SJSA1 (cell line): ENCODE data around the gene CHD2. TPM values are rescaled to one million over a fixed set of nuclear protein-coding genes. Genes with fewer than 3 reads are reported as not detected.

Experiments
- DNase-seq, 2 experiments: peaks; one replicate each; pipeline ENCODE4 v3.0.0-alpha.2; 2015 to 2020; ENCODE audit warnings: low spot score in 2 of 2, low read depth in 1 of 2
- H3K27ac ChIP-seq: fragments of 250-450 bp; sonication (Bioruptor Pico); 2 replicates; pipeline ENCODE4 v1.5.1; 2020; ENCODE audit warnings: mild to moderate bottlenecking, moderate library complexity
- H3K27me3 ChIP-seq: fragments of 250-450 bp; sonication (Bioruptor Pico); replicated peaks from 2 replicates; pipeline ENCODE4 v1.5.1; 2020; ENCODE audit warnings: mild to moderate bottlenecking, moderate library complexity
- H3K36me3 ChIP-seq: fragments of 250-450 bp; sonication (Bioruptor Pico); 2 replicates; pipeline ENCODE4 v1.5.1; 2020; ENCODE audit warnings: mild to moderate bottlenecking
- H3K4me1 ChIP-seq: fragments of 250-450 bp; sonication (Bioruptor Pico); replicated peaks from 2 replicates; pipeline ENCODE4 v1.6.1; 2021; ENCODE audit warnings: mild to moderate bottlenecking
- H3K4me3 ChIP-seq: fragments of 250-450 bp; sonication (Bioruptor Pico); 2 replicates; pipeline ENCODE4 v1.5.1; 2020; ENCODE audit warnings: mild to moderate bottlenecking
- H3K9me3 ChIP-seq: fragments of 250-450 bp; sonication (Bioruptor Pico); replicated peaks from 2 replicates; pipeline ENCODE4 v1.5.1; 2020; ENCODE audit warnings: mild to moderate bottlenecking
- total RNA-seq: library from RNA; depleted of rRNA; stranded (reverse); fragments of >200 nt; shearing (Covaris generic); gene quantifications from 2 replicates; pipeline ENCODE4 v1.2.3, GENCODE V29; 2014

The CHD2 gene
- total RNA-seq, 1 experiment from 2014 or later, result 37.6 TPM

DNA sequence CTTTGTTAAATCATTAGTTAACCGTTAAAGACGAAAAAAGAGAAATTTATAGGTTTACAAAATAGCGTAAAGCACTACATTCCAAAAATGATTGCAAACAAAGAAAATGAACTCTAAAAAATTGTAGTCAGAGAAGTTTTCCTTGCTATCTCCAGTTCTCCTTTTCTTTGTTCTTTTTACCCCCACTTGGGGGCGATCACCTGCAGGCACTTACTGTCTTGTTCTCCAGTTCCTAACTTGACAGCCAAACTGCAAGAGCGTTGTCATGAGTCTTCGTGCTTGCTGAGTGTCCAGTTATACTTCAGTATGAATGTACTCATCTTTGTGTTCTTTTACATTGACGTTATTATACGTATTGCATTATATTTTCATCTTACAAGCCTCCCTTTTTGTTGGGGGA lies 54.5 kb downstream of the CHD2 start:
- H3K36me3 ChIP-seq, result peaks cover 96% of the 10 kb centered on the region
- H3K27me3 ChIP-seq, result no peaks in the 10 kb centered on the region
- H3K9me3 ChIP-seq, result peaks cover 2% of the 10 kb centered on the region
- H3K4me1 ChIP-seq, result no peaks in the 10 kb centered on the region
- no peak overlapping the region for H3K4me3 ChIP-seq
- no peak overlapping the region for H3K27ac ChIP-seq
- no peak for DNase-seq

DNA sequence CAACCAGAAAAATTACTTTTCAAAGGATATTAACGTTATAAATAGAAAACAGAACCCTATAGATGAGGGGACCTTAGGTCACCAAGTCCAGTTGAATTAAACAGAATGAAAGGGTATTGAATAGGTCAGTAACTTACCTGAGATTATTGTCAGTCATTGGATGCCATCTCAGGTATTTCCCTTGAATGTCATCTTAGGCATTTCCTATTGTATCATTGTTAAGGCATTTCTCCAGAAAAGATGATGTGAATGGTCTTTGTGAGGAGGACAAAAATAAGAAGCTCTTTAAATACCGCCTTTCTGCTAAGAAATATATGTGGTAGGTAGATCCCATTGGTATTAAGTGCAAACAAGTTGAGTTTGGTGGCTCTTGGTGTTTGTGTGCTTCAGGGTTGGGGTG lies 55.6 kb downstream of the CHD2 start:
- Histone ChIP-seq H3K9me3 (no peaks in the 10 kb centered on the region), H3K4me1 (no peaks in the 10 kb centered on the region), H3K4me3 (no peak overlapping the region), H3K36me3 (peaks cover 94% of the 10 kb centered on the region), H3K27me3 (no peaks in the 10 kb centered on the region), H3K27ac (no peak overlapping the region)
- DNase-seq, result no peak

DNA sequence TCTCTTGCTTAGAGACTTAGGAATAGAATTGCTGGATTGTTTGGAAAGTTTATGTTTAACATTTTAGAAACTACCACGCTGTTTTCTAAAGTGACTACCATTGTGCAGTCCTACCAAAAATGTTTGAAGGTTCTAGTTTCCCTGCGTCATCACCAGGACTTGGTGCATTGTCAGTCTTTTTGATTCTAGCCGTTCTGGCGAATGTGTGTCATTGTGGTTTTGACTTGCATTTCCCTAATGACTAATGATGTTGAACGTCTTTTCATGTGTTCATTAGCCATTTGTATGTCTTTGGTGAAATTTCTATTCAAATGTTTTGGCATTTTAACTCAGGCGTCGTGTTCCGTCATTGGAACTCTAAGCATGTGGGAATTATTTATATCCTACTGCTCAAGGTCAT lies 58.0 kb downstream of the CHD2 start:
- Histone ChIP-seq H3K27ac (no peak overlapping the region), H3K9me3 (no peaks in the 10 kb centered on the region), H3K4me3 (no peak overlapping the region), H3K36me3 (peaks cover 93% of the 10 kb centered on the region), H3K4me1 (no peaks in the 10 kb centered on the region), H3K27me3 (no peaks in the 10 kb centered on the region)
- no peak for DNase-seq

DNA sequence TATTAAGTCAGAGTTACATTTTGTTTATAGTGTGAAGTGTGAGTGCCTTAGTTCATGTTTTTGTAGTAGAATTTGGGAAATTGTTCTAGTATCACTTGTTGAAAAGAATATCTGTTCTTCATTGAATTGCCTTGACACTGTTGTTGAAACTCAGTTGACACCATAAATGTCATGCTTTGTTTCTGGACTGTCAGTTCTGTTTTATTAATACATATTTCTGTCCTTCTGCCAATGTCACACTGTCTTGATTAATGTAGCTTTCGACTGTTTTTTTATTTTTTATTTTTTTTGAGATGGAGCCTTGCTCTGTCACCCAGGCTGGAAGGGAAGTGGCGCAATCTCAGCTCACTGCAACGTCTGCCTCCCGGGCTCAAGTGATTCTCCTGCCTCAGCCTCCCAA lies 59.1 kb downstream of the CHD2 start:
- no peak for DNase-seq
- no peaks in the 10 kb centered on the region for H3K9me3 ChIP-seq
- no peak overlapping the region for H3K27ac ChIP-seq
- no peaks in the 10 kb centered on the region for H3K4me1 ChIP-seq
- H3K36me3 ChIP-seq, result peaks cover 93% of the 10 kb centered on the region
- no peak overlapping the region for H3K4me3 ChIP-seq
- no peaks in the 10 kb centered on the region for H3K27me3 ChIP-seq

DNA sequence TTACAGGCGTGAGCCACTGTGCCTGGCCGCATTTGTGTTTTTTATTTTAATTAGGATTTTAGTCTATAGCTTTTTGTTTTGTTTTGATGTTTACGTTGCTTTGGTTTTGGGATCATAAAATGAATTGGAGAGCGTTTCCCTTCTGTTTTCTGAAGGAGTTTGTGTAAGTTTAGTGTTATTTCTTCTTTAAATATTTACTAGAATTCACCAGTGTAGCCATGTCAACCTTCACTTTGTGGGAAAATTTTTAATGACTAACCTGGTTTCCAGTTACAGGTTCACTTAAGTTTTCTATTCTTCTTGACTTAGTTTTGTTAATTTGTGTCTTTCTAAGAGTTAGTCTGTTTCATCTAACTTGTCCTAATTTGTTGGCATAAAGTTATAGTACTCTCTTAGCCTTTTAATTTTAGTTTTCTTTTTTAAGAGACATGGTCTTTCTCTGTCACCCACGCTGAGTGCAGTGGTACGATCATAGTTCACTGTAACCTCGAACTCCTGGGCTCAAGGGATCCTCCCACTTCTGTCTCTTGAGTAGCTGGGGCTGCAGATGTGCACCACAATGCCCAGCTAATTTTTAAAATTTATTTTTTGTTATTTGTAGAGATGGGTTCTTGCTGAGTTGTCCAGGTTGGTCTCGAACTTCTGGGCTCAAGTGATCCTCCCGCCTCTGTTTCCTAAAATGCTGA lies 61.0 kb downstream of the CHD2 start:
- no peaks in the 10 kb centered on the region for H3K4me1 ChIP-seq
- H3K4me3 ChIP-seq, result no peak overlapping the region
- H3K27ac ChIP-seq, result no peak overlapping the region
- H3K36me3 ChIP-seq, result peaks cover 89% of the 10 kb centered on the region
- H3K9me3 ChIP-seq, result no peaks in the 10 kb centered on the region
- H3K27me3 ChIP-seq, result no peaks in the 10 kb centered on the region
- no peak for DNase-seq

DNA sequence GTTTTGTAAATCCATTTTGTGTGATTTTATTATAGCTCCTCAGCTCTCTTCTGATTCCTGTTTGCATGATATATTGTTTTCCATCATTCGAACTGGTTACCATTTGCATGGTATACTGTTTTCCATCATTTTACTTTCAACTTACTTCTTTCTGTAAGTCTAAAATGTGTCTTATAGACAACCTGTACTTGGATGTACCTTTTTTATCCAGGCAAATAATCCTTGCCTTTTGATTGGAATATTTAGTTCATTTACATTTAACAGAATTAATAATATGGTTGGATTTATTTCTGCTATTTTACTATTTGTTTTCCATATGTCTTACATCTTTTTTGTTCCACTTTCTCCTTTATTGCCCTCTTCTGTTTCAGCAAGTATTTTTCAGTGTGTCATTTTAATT lies 62.8 kb downstream of the CHD2 start:
- H3K36me3 ChIP-seq, result peaks cover 92% of the 10 kb centered on the region
- H3K4me1 ChIP-seq, result no peaks in the 10 kb centered on the region
- DNase-seq, result no peak
- H3K27ac ChIP-seq, result no peak overlapping the region
- H3K27me3 ChIP-seq, result no peaks in the 10 kb centered on the region
- H3K4me3 ChIP-seq, result no peak overlapping the region
- H3K9me3 ChIP-seq, result no peaks in the 10 kb centered on the region

DNA sequence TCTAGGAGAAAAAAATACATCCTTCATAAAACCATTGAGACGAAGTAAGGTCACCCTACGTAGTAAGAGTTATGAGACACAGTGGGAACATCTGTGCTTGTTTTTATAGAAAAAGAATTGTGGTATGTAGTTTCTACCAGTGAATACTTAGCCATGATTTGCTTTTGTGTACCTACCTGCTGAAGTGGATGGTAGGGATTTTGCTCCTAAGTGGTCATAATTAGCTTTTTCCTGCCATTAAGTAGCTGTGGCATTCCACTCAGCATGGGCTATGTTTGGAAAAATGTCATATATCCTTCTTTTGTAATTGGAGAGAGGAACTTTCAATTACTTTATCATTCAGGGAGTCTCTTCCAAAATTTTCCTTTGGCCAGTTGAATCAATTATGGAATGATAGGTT lies 63.7 kb downstream of the CHD2 start:
- H3K4me1 ChIP-seq, result no peaks in the 10 kb centered on the region
- H3K27ac ChIP-seq, result no peak overlapping the region
- H3K36me3 ChIP-seq, result peaks cover 92% of the 10 kb centered on the region
- no peaks in the 10 kb centered on the region for H3K9me3 ChIP-seq
- no peaks in the 10 kb centered on the region for H3K27me3 ChIP-seq
- no peak overlapping the region for H3K4me3 ChIP-seq
- no peak for DNase-seq

DNA sequence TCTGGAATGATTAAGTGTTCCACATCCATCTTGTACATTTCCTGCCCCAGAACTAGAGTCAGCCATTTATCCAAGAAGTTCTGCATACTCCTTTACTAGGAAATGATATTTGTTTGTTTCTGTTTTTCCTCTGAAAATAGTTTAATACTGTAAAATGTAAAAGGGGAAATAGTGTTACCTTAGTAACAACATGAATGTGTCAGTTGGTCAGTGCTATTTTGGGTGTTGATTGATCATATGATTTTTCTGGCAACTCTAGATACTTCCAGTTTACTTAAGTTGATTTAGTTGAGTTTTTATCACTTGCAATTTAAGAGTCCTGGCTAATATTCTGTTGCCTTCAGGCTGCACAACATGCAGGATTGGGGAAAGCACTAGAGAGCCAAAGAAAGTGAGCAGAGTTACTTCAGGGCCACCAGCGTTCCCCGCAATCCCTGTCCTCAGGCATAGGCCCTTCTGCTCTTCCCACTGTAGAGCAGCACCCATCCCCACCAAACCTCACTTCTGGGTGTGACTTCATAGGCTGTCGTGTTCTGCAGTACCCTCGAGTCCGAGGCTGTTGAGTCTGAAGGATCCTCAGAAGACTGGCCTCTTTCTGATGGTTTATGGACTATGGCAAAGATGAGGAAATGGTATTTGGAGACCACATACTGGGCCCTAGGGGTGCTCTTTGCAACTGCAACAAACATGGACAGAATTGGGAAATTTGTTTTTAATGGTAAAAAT lies 69.0 kb downstream of the CHD2 start:
- Histone ChIP-seq H3K27ac (no peak overlapping the region; the same call in 1 of the 2 replicates), H3K4me1 (no peaks in the 10 kb centered on the region), H3K27me3 (no peaks in the 10 kb centered on the region), H3K9me3 (no peaks in the 10 kb centered on the region), H3K36me3 (peaks cover 92% of the 10 kb centered on the region), H3K4me3 (no peak overlapping the region)
- DNase-seq, result no peak

DNA sequence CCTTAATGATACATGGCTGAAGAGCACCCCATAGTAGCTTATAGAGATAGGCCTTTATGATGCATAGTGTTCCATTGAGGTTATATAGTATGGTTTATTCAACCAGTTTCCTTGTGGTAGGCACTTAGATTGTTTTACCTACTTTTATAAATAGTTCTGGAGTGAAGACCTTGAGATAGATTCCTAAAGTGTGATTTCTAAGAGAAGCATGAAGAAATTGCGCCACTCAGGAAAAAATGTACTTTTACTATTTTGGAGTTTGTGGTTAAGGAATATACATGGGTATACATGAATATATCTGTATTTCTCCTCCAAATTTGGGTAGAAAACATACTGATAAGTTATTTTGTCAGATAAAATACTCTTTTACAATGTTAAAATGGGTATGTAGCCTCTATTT lies 70.5 kb downstream of the CHD2 start:
- Histone ChIP-seq H3K27ac (no peak overlapping the region), H3K36me3 (peaks cover 94% of the 10 kb centered on the region)

DNA sequence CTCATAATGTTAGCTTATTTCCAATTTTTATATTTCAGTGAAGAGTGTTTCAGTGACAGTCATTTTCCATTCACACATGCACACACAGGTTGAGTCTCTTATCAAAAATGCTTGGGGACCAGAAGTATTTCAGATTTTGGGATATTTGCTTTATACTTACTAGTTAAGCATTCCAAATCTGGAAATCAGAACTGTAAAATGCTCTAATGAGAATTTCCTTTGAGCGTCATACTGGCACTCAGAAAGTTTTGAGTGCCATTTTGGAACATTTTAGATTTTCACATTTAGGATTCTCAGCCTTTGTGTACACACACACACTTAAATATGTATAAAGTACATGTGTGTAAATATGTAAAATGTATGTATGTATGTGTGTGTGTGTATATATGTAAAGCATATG lies 71.0 kb downstream of the CHD2 start:
- H3K4me3 ChIP-seq, result no peak overlapping the region

More for the DNA sequence above, 70.5 kb downstream of the CHD2 start:
- Histone ChIP-seq H3K27me3 (no peaks in the 10 kb centered on the region), H3K4me1 (no peaks in the 10 kb centered on the region), H3K4me3 (no peak overlapping the region), H3K9me3 (no peaks in the 10 kb centered on the region)
- no peak for DNase-seq

DNA sequence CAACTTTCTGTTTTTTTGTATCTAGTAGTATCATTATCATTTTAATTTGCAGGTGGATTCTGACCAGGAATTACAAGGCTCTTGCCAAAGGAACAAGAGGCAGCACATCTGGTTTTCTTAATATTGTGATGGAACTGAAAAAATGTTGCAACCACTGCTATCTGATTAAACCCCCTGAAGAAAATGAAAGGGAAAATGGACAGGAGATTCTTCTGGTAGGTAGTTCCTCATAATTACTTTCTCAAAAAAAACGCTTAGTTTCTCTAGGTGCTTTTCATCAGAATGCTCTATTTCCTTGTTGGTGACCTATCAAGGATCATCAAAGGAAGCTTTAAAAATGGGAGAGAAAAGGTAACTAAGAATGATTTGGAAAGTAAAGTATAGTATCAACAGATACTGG lies 71.6 kb downstream of the CHD2 start:
- Histone ChIP-seq H3K4me3 (no peak overlapping the region), H3K4me1 (no peaks in the 10 kb centered on the region), H3K27ac (no peak overlapping the region), H3K27me3 (no peaks in the 10 kb centered on the region), H3K9me3 (no peaks in the 10 kb centered on the region), H3K36me3 (peaks cover 92% of the 10 kb centered on the region)
- DNase-seq, result no peak

More for the DNA sequence above, 71.0 kb downstream of the CHD2 start:
- no peaks in the 10 kb centered on the region for H3K4me1 ChIP-seq
- no peak overlapping the region for H3K27ac ChIP-seq
- DNase-seq, result no peak
- peaks cover 96% of the 10 kb centered on the region for H3K36me3 ChIP-seq
- H3K27me3 ChIP-seq, result no peaks in the 10 kb centered on the region
- H3K9me3 ChIP-seq, result no peaks in the 10 kb centered on the region

DNA sequence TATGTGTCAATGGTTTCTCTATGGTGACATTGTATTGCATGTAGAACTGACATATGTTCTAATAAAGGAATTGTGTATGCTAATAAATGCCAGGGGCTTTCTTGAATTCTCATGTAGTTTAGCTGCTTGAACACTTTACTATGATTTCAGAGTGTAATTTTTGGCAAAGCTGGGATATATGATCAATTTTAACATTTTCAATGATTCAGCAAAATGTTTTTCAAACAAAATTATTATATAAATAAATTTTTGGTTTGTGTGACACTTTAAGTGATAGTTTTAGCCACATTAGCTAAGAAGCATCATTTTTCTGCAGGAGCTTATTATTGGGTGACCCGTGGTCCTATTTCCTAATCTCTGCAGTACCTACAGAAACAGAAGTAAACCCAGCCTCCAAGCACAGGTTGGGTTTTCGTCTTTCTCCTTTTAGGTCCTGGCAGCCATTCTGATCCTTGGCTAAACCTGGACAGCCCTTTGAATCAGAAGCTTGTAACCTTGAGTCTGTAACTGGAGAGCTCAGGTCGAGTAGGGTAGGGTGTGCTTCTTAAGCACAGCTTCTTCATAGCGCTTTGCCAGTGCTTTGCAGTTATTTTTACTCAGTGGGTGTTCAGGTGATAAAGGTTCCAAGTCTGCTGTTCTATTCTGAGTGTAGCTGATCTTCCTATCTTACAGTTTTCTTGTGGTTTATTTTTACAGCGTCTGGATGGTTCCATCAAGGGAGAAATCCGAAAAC lies 74.2 kb downstream of the CHD2 start:
- Histone ChIP-seq H3K4me1 (peaks cover 7% of the 10 kb centered on the region), H3K27ac (no peak overlapping the region), H3K4me3 (no peak overlapping the region), H3K9me3 (no peaks in the 10 kb centered on the region), H3K36me3 (peaks cover 90% of the 10 kb centered on the region), H3K27me3 (no peaks in the 10 kb centered on the region)
- no peak for DNase-seq

DNA sequence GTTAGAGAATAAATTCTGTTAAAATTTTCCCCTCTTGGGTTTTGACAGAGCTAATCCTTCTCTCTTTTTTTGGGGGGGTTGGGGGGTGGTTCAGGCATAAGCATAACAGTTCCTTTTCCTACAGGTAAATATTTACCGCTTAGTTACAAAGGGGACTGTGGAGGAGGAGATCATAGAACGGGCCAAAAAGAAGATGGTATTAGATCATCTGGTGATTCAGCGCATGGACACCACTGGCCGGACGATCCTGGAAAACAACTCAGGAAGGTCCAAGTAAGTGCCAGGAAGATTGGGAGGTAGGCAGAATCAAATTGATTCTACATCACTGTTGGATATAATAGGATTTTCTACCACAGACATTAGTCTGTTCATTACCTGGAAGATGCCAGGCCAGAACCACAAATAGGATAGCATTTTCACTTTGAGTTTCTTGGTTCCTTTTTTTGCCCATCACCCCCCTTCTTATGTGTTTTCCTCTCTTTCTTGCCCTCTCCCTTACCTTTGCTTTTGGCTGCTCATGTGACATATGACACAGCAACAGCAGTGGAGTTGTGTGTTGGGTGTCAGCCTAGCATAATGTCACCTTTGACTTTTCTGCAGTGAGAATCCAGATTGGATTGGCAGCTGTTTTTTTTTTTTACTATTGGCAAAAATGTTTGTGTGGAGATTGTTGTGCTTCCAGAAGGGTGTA lies 79.0 kb downstream of the CHD2 start:
- H3K27ac ChIP-seq, result no peak overlapping the region

More for the DNA sequence above, 79.0 kb downstream of the CHD2 start:
- H3K36me3 ChIP-seq, result peaks cover 91% of the 10 kb centered on the region
- no peak overlapping the region for H3K4me3 ChIP-seq
- H3K4me1 ChIP-seq, result peaks cover 18% of the 10 kb centered on the region
- no peak for DNase-seq
- H3K27me3 ChIP-seq, result no peaks in the 10 kb centered on the region
- H3K9me3 ChIP-seq, result no peaks in the 10 kb centered on the region
